ENCODE measurements around the gene GALNT13.

The GALNT13 gene

GRCh38 chr2:154375579-154375931 is 503.8 kb downstream of the GALNT13 start:
- no peak for DNase-seq (ENCODE audit: low read depth)
- no peak for TF ChIP-seq CTCF (IDR thresholded peaks at IDR 0.05; ENCODE audit: low read depth, low read length, missing control alignments)
- no peak overlapping the region for H3K4me3 ChIP-seq (ENCODE audit: low read depth, low read length)

- no peak overlapping the region for H3K4me3 ChIP-seq (ENCODE audit: low read depth, low read length)
- TF ChIP-seq CTCF (IDR thresholded peaks at IDR 0.05; ENCODE audit: low read depth, low read length, missing control alignments): no peak
- no peak for DNase-seq (ENCODE audit: low read depth)
Measured at GRCh38 chr2:154381931-154382794, 510.4 kb downstream of the GALNT13 start.

- no peak overlapping the region for H3K4me3 ChIP-seq (ENCODE audit: low read depth, low read length)
- TF ChIP-seq CTCF (IDR thresholded peaks at IDR 0.05; ENCODE audit: low read depth, low read length, missing control alignments): no peak
- DNase-seq (ENCODE audit: low read depth): no peak
Measured at GRCh38 chr2:154386186-154386585, 514.5 kb downstream of the GALNT13 start.

GRCh38 chr2:154391051-154391450 is 519.3 kb downstream of the GALNT13 start:
- TF ChIP-seq CTCF (IDR thresholded peaks at IDR 0.05; ENCODE audit: low read depth, low read length, missing control alignments): no peak
- H3K4me3 ChIP-seq (ENCODE audit: low read depth, low read length): no peak overlapping the region
- DNase-seq (ENCODE audit: low read depth): no peak

- DNase-seq (ENCODE audit: low read depth): no peak
- TF ChIP-seq CTCF (IDR thresholded peaks at IDR 0.05; ENCODE audit: low read depth, low read length, missing control alignments): no peak
Measured at GRCh38 chr2:154392256-154392655, 520.5 kb downstream of the GALNT13 start.

DNA sequence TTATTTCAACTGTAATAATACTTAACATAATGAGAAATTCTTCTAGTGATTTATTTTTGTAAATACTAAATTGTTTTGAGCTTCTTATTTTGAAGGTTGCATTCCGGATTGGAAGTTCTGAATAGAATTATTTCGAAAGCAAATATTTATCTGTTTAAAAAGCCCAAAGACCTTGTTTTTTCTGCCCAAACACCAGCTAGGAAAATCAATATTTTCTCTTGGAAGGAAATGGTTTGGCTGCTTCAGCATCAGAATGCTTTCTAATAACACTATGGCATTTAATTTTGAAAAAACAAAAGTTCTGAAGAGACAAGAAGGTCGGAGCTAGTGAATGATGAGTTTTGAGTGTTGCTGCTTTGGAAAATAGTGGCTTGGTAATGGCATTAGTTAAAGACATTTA is 522.9 kb downstream of the GALNT13 start:
- no peak for DNase-seq (ENCODE audit: low read depth)
- H3K4me3 ChIP-seq (ENCODE audit: low read depth, low read length): no peak overlapping the region
- TF ChIP-seq CTCF (IDR thresholded peaks at IDR 0.05; ENCODE audit: low read depth, low read length, missing control alignments): no peak

More at GRCh38 chr2:154392256-154392655, 520.5 kb downstream of the GALNT13 start:
- no peak overlapping the region for H3K4me3 ChIP-seq (ENCODE audit: low read depth, low read length)

All from GM12864 (cell line).